ENCODE data around the gene PTGER1. TPM values are rescaled to one million over a fixed set of nuclear protein-coding genes. Genes with fewer than 3 reads are reported as not detected.
"Not testable (repeated sequence)": the region's sequence is repeated elsewhere in the genome, so short reads cannot be mapped to it uniquely, and the experiment has no call there.

Gene PTGER1
- total RNA-seq = not detected

GRCh38 chr19:14475251-14476073, at the start of gene PTGER1:
TSS of gene PTGER1 (minus strand) at chr19:14475354. CDS start at chr19:14474320, 1,034 bp downstream.
- peak; percentile 26 for DNase-seq

- no peak for DNase-seq
These were observed 45.4 kb upstream of the PTGER1 start for GRCh38 chr19:14520543-14520942.

GRCh38 chr19:14519860-14520407, 44.8 kb upstream of the PTGER1 start:
- DNase-seq = no peak

- no peak for DNase-seq
These were observed 44.2 kb upstream of the PTGER1 start for GRCh38 chr19:14519245-14519859.

- DNase-seq = peak; percentile 87
These were observed 42.8 kb upstream of the PTGER1 start, which contains the start of gene DNAJB1 for GRCh38 chr19:14517840-14518505. TSS of gene DNAJB1 (minus strand) at chr19:14518397. CDS start at chr19:14518349, 48 bp downstream.

- DNase-seq = no peak
These were observed 42.3 kb upstream of the PTGER1 start for GRCh38 chr19:14517446-14517839.

GRCh38 chr19:14516746-14517438, 41.7 kb upstream of the PTGER1 start:
- DNase-seq = no peak

- DNase-seq = no peak
These were observed 40.9 kb upstream of the PTGER1 start for GRCh38 chr19:14516048-14516534.

- DNase-seq = no peak
These were observed 40.4 kb upstream of the PTGER1 start for GRCh38 chr19:14515501-14516047.

- no peak for DNase-seq
These were observed 39.2 kb upstream of the PTGER1 start for GRCh38 chr19:14514215-14514863.

GRCh38 chr19:14512406-14512961, 37.3 kb upstream of the PTGER1 start:
- no peak for DNase-seq

- no peak for DNase-seq
These were observed 36.1 kb upstream of the PTGER1 start for GRCh38 chr19:14511229-14511593.

- no peak for DNase-seq
These were observed 35.4 kb upstream of the PTGER1 start for GRCh38 chr19:14510311-14511228.

- DNase-seq = no peak
These were observed 32.8 kb upstream of the PTGER1 start for GRCh38 chr19:14507704-14508542.

- DNase-seq = peak; percentile 67
These were observed 30.5 kb upstream of the PTGER1 start for GRCh38 chr19:14505488-14506239.

GRCh38 chr19:14504575-14504974, 29.4 kb upstream of the PTGER1 start:
- DNase-seq = not testable (repeated sequence)

- no peak for DNase-seq
These were observed 28.1 kb upstream of the PTGER1 start for GRCh38 chr19:14503285-14503684.
